Adrenal gland (tissue), 12 donors: ENCODE data around the gene GPC5. TPM values are rescaled to one million over a fixed set of nuclear protein-coding genes. Genes with fewer than 3 reads are reported as not detected.

ENCODE experiments used
- DNase-seq, 7 donors: peaks; one replicate each; pipeline ENCODE4 v3.0.0-alpha.2; 2019 to 2020
- H3K27ac ChIP-seq, 5 donors: fragments of 200-600 bp; sonication (generic) in 4 of 5; 1 replicate in 3 of 5; 2 replicates in 2 of 5; pipeline versions ENCODE4 v1.5.1 to v1.8.0; 2016 to 2020; ENCODE audit warnings: mild to moderate bottlenecking in 1 of 5
- H3K27me3 ChIP-seq: fragments of 200-600 bp; 2 replicates; pipeline ENCODE4 v1.8.0; 2021
- H3K36me3 ChIP-seq, 2 donors: fragments of 200-600 bp; replicated peaks in 1 of 2; 1 replicate in 1 of 2; 2 replicates in 1 of 2; pipeline versions ENCODE4 v1.5.1 to v1.8.0; 2018 to 2022
- H3K4me1 ChIP-seq, 2 donors: fragments of 200-600 bp; replicated peaks in 1 of 2; 1 replicate in 1 of 2; 2 replicates in 1 of 2; pipeline versions ENCODE4 v1.5.1 to v1.8.0; 2018 to 2021
- H3K4me3 ChIP-seq, 4 donors: fragments of 200-600 bp; sonication (generic) in 3 of 4; one replicate each; pipeline ENCODE4 v1.5.1; 2016 to 2018
- H3K9me3 ChIP-seq, 3 donors: fragments of 200-600 bp; sonication (generic) in 1 of 3; replicated peaks in 1 of 3; 1 replicate in 2 of 3; 2 replicates in 1 of 3; pipeline versions ENCODE4 v1.5.1 to v1.8.0; 2016 to 2021
- POLR2A ChIP-seq, 2 donors: fragments of 450-650 bp; IDR thresholded peaks; one replicate each; pipeline ENCODE4 v1.6.1; 2017; ENCODE audit warnings: antibody characterized with exemption in 2 of 2, mild to moderate bottlenecking in 2 of 2, moderate library complexity in 1 of 2
- WGBS, 4 donors: extraction: QIAGEN DNeasy Blood & Tissue Kit in 2 of 4; methylation state at CpG; one replicate each; pipeline versions ENCODE4 v1.1.5 to v1.1.7; 2013 to 2017; 5-methylcytosine and 5-hydroxymethylcytosine counted together
- intact Hi-C, 2 donors: fragments of 100-400 bp; cut with DNase I; formaldehyde crosslinking; loops; one replicate each; pipeline versions ENCODE4 v1.14.1 to v1.15.0; 2022 to 2023
- polyA plus RNA-seq, 3 donors: library from polyadenylated mRNA; stranded (reverse); fragments of 200-250 nt in 2 of 3; fragments of 350-450 nt in 1 of 3; fragmentation: Illumina TruSeq in 1 of 3; extraction: RNeasy Lipid Tissue Mini Kit (QIAGEN cat#74804) in 1 of 3; gene quantifications; one replicate each; pipeline ENCODE4 v1.2.3, GENCODE V29; 2013 to 2014
- total RNA-seq, 9 donors: library from RNA; depleted of rRNA in 4 of 9; stranded (reverse); fragments of >200 nt in 4 of 9; fragments of 120-200 nt in 1 of 9; fragmentation: NEBNext Ultra II Directional in 1 of 9; extraction: Animal tissue kit (Norgen Biotek cat#: 25700) in 1 of 9; gene quantifications; one replicate each; pipeline versions ENCODE4 v1.1.0 to v1.2.4, GENCODE V29; 2013 to 2023
- TF ChIP-seq, protein P1 (sequence below), 6 experiments: fragments of 450-650 bp in 4 of 6; fragments of 200-600 bp in 2 of 6; sonication (generic) in 1 of 6; IDR thresholded peaks; 1 replicate in 5 of 6; 2 replicates in 1 of 6; pipeline versions ENCODE4 v1.5.1 to v1.8.0; 2016 to 2021; ENCODE audit warnings: antibody characterized with exemption in 6 of 6, mild to moderate bottlenecking in 2 of 6, moderate library complexity in 1 of 6
- donor health status: healthy with polysubstance abuse.
- donor health status: Bipolar disorder and iron deficiency.
- donor health status: DM: yes; HTN: yes; CAD: no.
- donor health status: DM: no; HTN: no; CAD: no.
- donor health status: DM: no; HTN: no; CAD: no.
- donor health status: DM: yes; HTN: yes; CAD: no.

GPC5 gene
- total and polyA plus RNA-seq, 12 donors = 0.24 to 7.7 (median 2.1) TPM; not detected in 4

- no peaks in the 10 kb centered on the region for H3K36me3 ChIP-seq
- H3K4me3 ChIP-seq = no peak overlapping the region
- no peak for DNase-seq
- WGBS, 4 donors = 0 to 87% (median 20%) methylated on average over 1 of the region's 1 CpG
- no peaks in the 10 kb centered on the region for H3K9me3 ChIP-seq
- no peaks in the 10 kb centered on the region for H3K4me1 ChIP-seq
- H3K27ac ChIP-seq = no peak overlapping the region
- peaks cover 5% of the 10 kb centered on the region for H3K27me3 ChIP-seq
- intact Hi-C loops = no loop called here
- TF ChIP-seq, protein P1, sequence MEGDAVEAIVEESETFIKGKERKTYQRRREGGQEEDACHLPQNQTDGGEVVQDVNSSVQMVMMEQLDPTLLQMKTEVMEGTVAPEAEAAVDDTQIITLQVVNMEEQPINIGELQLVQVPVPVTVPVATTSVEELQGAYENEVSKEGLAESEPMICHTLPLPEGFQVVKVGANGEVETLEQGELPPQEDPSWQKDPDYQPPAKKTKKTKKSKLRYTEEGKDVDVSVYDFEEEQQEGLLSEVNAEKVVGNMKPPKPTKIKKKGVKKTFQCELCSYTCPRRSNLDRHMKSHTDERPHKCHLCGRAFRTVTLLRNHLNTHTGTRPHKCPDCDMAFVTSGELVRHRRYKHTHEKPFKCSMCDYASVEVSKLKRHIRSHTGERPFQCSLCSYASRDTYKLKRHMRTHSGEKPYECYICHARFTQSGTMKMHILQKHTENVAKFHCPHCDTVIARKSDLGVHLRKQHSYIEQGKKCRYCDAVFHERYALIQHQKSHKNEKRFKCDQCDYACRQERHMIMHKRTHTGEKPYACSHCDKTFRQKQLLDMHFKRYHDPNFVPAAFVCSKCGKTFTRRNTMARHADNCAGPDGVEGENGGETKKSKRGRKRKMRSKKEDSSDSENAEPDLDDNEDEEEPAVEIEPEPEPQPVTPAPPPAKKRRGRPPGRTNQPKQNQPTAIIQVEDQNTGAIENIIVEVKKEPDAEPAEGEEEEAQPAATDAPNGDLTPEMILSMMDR (IDR thresholded peaks at IDR 0.05) = no peak
- no peak for TF ChIP-seq POLR2A (IDR thresholded peaks at IDR 0.05)
Measured at GRCh38 chr13:91771229-91771628, 372.8 kb downstream of the GPC5 start.

DNA sequence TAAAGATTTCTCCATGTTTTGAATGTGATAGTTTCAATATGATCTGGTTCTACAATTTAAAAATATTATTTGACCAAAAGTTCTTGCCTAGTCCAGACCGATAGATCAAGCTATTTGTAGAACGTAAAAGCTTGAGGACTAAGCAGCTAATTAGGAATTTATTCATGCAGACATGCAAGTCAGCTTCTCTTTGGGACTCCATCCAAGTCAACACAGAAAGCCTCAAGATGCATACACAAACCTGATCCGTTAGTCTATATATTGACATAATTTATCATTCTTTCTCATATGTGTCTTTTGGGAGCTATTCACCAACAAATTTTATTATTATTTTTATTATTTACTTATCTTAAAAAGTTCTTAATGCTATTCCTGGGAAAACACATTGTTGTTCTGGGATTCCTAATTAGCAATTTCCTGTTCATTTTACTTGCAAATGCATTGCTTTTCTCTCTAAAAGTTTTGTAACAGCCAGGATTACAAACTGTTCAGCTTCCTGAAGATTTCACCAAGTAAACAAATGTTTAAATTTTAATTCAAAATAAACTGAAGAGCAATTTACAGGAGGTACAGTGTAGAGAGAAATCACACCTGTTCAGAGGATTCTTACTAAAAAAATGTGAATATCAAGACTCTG is 375.3 kb downstream of the GPC5 start:
- H3K27ac ChIP-seq = no peak overlapping the region
- TF ChIP-seq POLR2A (IDR thresholded peaks at IDR 0.05) = no peak
- TF ChIP-seq, protein P1 (IDR thresholded peaks at IDR 0.05) = no peak
- no peaks in the 10 kb centered on the region for H3K36me3 ChIP-seq
- no peaks in the 10 kb centered on the region for H3K27me3 ChIP-seq
- WGBS, 4 donors = 41 to 72% (median 48%) methylated on average over 3 of the region's 3 CpGs
- H3K4me1 ChIP-seq = no peaks in the 10 kb centered on the region
- DNase-seq = no peak
- H3K4me3 ChIP-seq = no peak overlapping the region
- intact Hi-C loops = no loop called here
- no peaks in the 10 kb centered on the region for H3K9me3 ChIP-seq

GRCh38 chr13:91774397-91774796 is 376.0 kb downstream of the GPC5 start:
- no peak for TF ChIP-seq POLR2A (IDR thresholded peaks at IDR 0.05)
- TF ChIP-seq, protein P1 (IDR thresholded peaks at IDR 0.05) = no peak
- no peaks in the 10 kb centered on the region for H3K4me1 ChIP-seq
- 95 to 98% (median 97%) methylated on average over 3 of the region's 3 CpGs for WGBS, 4 donors
- no peaks in the 10 kb centered on the region for H3K27me3 ChIP-seq
- H3K4me3 ChIP-seq = no peak overlapping the region
- no peaks in the 10 kb centered on the region for H3K36me3 ChIP-seq
- DNase-seq = no peak
- intact Hi-C loops = no loop called here
- no peaks in the 10 kb centered on the region for H3K9me3 ChIP-seq
- no peak overlapping the region for H3K27ac ChIP-seq

DNA sequence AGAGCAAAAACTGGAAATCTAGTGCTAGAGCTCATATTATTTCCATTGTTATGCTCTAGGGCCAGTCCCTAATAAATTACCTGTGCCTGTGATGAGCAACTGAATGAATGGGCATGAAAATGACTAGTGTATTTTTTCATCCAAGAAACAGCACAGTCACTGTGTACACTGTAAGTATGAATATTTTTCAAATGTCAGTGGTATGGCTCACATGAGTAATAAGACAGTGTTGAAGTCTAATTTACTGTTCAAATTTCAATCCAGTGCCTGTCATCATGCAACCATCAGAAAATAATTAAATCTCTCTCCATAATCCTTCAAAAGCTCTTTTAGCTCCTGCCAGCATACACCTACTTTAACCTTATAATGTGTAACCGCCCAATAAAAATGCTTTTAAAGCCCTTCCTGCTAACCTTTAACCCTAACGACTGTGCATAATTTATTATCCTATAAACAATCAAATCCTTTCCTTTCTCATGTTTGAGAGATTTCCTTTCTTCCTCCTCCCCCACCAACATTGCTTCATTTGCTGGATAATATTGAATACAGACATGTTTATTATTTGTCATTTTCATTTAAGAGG is 378.3 kb downstream of the GPC5 start:
- intact Hi-C loops = no loop called here
- Histone ChIP-seq H3K4me3 (no peak overlapping the region), H3K4me1 (no peaks in the 10 kb centered on the region), H3K27ac (no peak overlapping the region), H3K27me3 (no peaks in the 10 kb centered on the region), H3K36me3 (no peaks in the 10 kb centered on the region), H3K9me3 (no peaks in the 10 kb centered on the region)
- TF ChIP-seq, protein P1 (IDR thresholded peaks at IDR 0.05) = no peak
- TF ChIP-seq POLR2A (IDR thresholded peaks at IDR 0.05) = no peak
- 47 to 60% (median 54%) methylated on average over 2 of the region's 2 CpGs for WGBS, 4 donors
- no peak for DNase-seq
